Measurements from ENCODE around the gene TLX2. TPM values are rescaled to one million over a fixed set of nuclear protein-coding genes. Genes with fewer than 3 reads are reported as not detected.

TLX2 gene
- total and polyA plus RNA-seq, 4 donors: not detected

DNA sequence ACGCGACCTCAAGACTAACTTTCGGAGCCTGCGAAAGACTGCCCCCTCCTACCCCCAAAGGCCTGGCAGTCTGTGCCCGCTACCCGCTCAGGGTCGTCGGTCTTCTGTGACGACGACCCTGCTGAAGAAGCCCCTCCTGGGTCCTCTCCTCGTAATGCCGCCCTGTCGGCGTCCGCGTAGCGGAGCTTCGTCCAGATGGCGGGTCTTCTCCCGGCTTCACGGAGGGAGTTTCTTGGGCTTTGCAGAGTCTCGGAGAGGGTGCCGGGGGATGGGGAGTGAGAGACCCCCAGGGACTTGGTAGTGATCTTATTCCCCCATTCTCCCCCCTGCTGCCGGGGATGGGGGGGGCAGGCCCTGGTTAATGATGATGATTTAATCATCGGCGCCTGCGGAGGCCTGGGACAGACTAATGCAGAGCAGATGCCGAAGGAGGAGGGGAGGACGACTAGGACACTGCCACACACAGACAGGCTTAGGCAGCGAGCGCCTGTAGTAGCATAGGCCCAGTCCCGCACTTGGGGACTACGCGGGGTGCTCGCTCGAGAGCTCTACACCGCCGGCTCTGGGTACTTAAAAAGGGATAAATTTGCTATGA lies 6.2 kb upstream of the TLX2 start:
- H3K27ac ChIP-seq (ENCODE audit: low read depth in 1 of 2, low read length in 2 of 2): peak overlapping the region in 1 of 2 donors; percentile 23
- no peaks in the 10 kb centered on the region for H3K4me1 ChIP-seq (ENCODE audit: control insufficient read depth in 1 of 2, insufficient read depth in 2 of 2, low read length in 2 of 2)
- intact Hi-C loops (cut with DNase I): loop anchor here in 1 of 2 donors (2.0 kb wide), 1 partner anchor 21 kb away; the partner anchor contains the start of genes AUP1 and HTRA2
- peaks cover 0 to 1% of the 10 kb centered on the region in 2 donors for H3K36me3 ChIP-seq (ENCODE audit: control insufficient read depth in 1 of 2, insufficient read depth in 2 of 2, low read length in 1 of 2)
- WGBS, 2 donors: 17 to 18% methylated on average over 38 of the region's 38 CpGs
- H3K4me3 ChIP-seq (ENCODE audit: low read length in 2 of 2): peak overlapping the region; percentile 15 to 51
- no peaks in the 10 kb centered on the region for H3K27me3 ChIP-seq (ENCODE audit: control insufficient read depth in 1 of 2, insufficient read depth in 2 of 2, low read length in 1 of 2)
- ATAC-seq (ENCODE audit: low FRiP score): no peak
- H3K9me3 ChIP-seq (ENCODE audit: control insufficient read depth, low read length): no peaks in the 10 kb centered on the region
- DNase-seq: no peak

- no peak overlapping the region for H3K27ac ChIP-seq (ENCODE audit: low read depth in 1 of 2, low read length in 2 of 2)
- ATAC-seq (ENCODE audit: low FRiP score) (no peak), DNase-seq (no peak)
- peaks cover 0 to 1% of the 10 kb centered on the region in 2 donors for H3K36me3 ChIP-seq (ENCODE audit: control insufficient read depth in 1 of 2, insufficient read depth in 2 of 2, low read length in 1 of 2)
- WGBS, 2 donors: 74 to 78% methylated on average over 4 of the region's 4 CpGs
- no peaks in the 10 kb centered on the region for H3K4me1 ChIP-seq (ENCODE audit: control insufficient read depth in 1 of 2, insufficient read depth in 2 of 2, low read length in 2 of 2)
- H3K4me3 ChIP-seq (ENCODE audit: low read length in 2 of 2): no peak overlapping the region
- H3K9me3 ChIP-seq (ENCODE audit: control insufficient read depth, low read length): no peaks in the 10 kb centered on the region
- intact Hi-C loops (cut with DNase I): no loop called here
- no peaks in the 10 kb centered on the region for H3K27me3 ChIP-seq (ENCODE audit: control insufficient read depth in 1 of 2, insufficient read depth in 2 of 2, low read length in 1 of 2)
These were observed 4.0 kb upstream of the TLX2 start for GRCh38 chr2:74510272-74510671.

DNA sequence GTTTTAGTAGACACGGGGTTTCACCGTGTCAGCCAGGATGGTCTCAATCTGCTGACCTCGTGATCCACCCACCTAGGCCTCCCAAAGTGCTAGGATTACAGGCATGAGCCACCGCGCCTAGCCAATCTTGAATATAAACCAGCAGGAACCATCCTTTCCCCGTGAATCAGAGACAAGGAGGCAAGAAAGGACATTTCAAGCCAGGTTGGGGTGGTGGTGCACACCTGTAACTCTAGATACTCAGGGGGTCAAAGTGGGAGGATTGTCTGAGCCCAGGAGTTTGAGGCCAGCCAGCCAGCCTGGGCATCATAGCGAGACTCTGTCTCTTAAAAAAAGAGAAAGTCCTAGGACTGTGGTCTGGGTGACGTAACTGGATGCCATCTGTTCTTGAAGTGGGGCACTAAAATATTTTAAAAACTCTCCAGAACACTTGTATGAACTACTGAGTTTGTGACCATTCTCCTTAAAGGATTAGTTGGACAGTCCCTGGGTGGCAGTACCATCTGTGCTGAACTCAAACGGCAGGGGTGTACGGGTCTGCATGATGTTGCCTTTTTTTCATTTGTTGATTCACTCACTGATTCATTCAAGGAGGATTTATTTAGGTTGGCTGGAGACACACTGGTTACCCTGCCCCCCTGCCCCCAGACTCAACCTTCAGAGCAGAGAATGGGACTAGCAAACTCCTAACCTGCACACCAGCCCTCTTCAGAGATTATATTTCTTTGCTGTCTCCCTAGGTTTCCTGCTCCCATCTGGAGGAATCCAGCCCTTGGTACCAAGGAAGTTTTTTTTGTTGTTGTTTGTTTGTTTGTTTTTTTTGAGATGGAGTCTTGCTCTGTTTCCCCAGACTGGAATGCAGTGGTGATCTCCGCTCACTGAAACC lies 2.9 kb upstream of the TLX2 start:
- Histone ChIP-seq H3K4me3 (ENCODE audit: low read length in 2 of 2) (no peak overlapping the region), H3K36me3 (ENCODE audit: control insufficient read depth in 1 of 2, insufficient read depth in 2 of 2, low read length in 1 of 2) (no peaks in the 10 kb centered on the region), H3K4me1 (ENCODE audit: control insufficient read depth in 1 of 2, insufficient read depth in 2 of 2, low read length in 2 of 2) (no peaks in the 10 kb centered on the region), H3K27me3 (ENCODE audit: control insufficient read depth in 1 of 2, insufficient read depth in 2 of 2, low read length in 1 of 2) (no peaks in the 10 kb centered on the region), H3K9me3 (ENCODE audit: control insufficient read depth, low read length) (no peaks in the 10 kb centered on the region), H3K27ac (ENCODE audit: low read depth in 1 of 2, low read length in 2 of 2) (no peak overlapping the region)
- ATAC-seq (ENCODE audit: low FRiP score): no peak
- no peak for DNase-seq
- 28 to 37% methylated on average over 11 of the region's 11 CpGs for WGBS, 2 donors
- intact Hi-C loops (cut with DNase I): no loop called here

GRCh38 chr2:74512744-74513604 lies 1.3 kb upstream of the TLX2 start:
- no peaks in the 10 kb centered on the region for H3K36me3 ChIP-seq (ENCODE audit: control insufficient read depth in 1 of 2, insufficient read depth in 2 of 2, low read length in 1 of 2)
- H3K27me3 ChIP-seq (ENCODE audit: control insufficient read depth in 1 of 2, insufficient read depth in 2 of 2, low read length in 1 of 2): no peaks in the 10 kb centered on the region
- intact Hi-C loops (cut with DNase I): no loop called here
- ATAC-seq (ENCODE audit: low FRiP score): no peak
- no peak for DNase-seq
- H3K9me3 ChIP-seq (ENCODE audit: control insufficient read depth, low read length): no peaks in the 10 kb centered on the region
- 8% methylated on average over 26 to 36 of the region's 36 CpGs for WGBS, 2 donors
- no peaks in the 10 kb centered on the region for H3K4me1 ChIP-seq (ENCODE audit: control insufficient read depth in 1 of 2, insufficient read depth in 2 of 2, low read length in 2 of 2)
- H3K4me3 ChIP-seq (ENCODE audit: low read length in 2 of 2): no peak overlapping the region
- H3K27ac ChIP-seq (ENCODE audit: low read depth in 1 of 2, low read length in 2 of 2): no peak overlapping the region

GRCh38 chr2:74513605-74514367 lies 464 bp upstream of the TLX2 start:
- ATAC-seq (ENCODE audit: low FRiP score): no peak
- Histone ChIP-seq H3K27me3 (ENCODE audit: control insufficient read depth in 1 of 2, insufficient read depth in 2 of 2, low read length in 1 of 2) (no peaks in the 10 kb centered on the region), H3K4me3 (ENCODE audit: low read length in 2 of 2) (no peak overlapping the region), H3K36me3 (ENCODE audit: control insufficient read depth in 1 of 2, insufficient read depth in 2 of 2, low read length in 1 of 2) (no peaks in the 10 kb centered on the region), H3K9me3 (ENCODE audit: control insufficient read depth, low read length) (no peaks in the 10 kb centered on the region), H3K27ac (ENCODE audit: low read depth in 1 of 2, low read length in 2 of 2) (no peak overlapping the region), H3K4me1 (ENCODE audit: control insufficient read depth in 1 of 2, insufficient read depth in 2 of 2, low read length in 2 of 2) (no peaks in the 10 kb centered on the region)
- intact Hi-C loops (cut with DNase I): no loop called here
- DNase-seq: peak in 1 of 2 donors; percentile 72
- WGBS, 2 donors: 6% methylated on average over 49 to 52 of the region's 52 CpGs

GRCh38 chr2:74515271-74515980 lies 1.2 kb downstream of the TLX2 start:
- no peaks in the 10 kb centered on the region for H3K9me3 ChIP-seq (ENCODE audit: control insufficient read depth, low read length)
- H3K4me3 ChIP-seq (ENCODE audit: low read length in 2 of 2): no peak overlapping the region
- 4 to 6% methylated on average over 53 to 60 of the region's 60 CpGs for WGBS, 2 donors
- H3K36me3 ChIP-seq (ENCODE audit: control insufficient read depth in 1 of 2, insufficient read depth in 2 of 2, low read length in 1 of 2): no peaks in the 10 kb centered on the region
- H3K4me1 ChIP-seq (ENCODE audit: control insufficient read depth in 1 of 2, insufficient read depth in 2 of 2, low read length in 2 of 2): no peaks in the 10 kb centered on the region
- H3K27me3 ChIP-seq (ENCODE audit: control insufficient read depth in 1 of 2, insufficient read depth in 2 of 2, low read length in 1 of 2): peaks cover 0 to 3% of the 10 kb centered on the region in 2 donors
- ATAC-seq (ENCODE audit: low FRiP score): no peak
- intact Hi-C loops (cut with DNase I): no loop called here
- DNase-seq: no peak
- no peak overlapping the region for H3K27ac ChIP-seq (ENCODE audit: low read depth in 1 of 2, low read length in 2 of 2)

GRCh38 chr2:74515981-74516633 lies 1.9 kb downstream of the TLX2 start:
- intact Hi-C loops (cut with DNase I): no loop called here
- Histone ChIP-seq H3K36me3 (ENCODE audit: control insufficient read depth in 1 of 2, insufficient read depth in 2 of 2, low read length in 1 of 2) (no peaks in the 10 kb centered on the region), H3K9me3 (ENCODE audit: control insufficient read depth, low read length) (no peaks in the 10 kb centered on the region), H3K4me3 (ENCODE audit: low read length in 2 of 2) (no peak overlapping the region), H3K27me3 (ENCODE audit: control insufficient read depth in 1 of 2, insufficient read depth in 2 of 2, low read length in 1 of 2) (peaks cover 0 to 3% of the 10 kb centered on the region in 2 donors), H3K27ac (ENCODE audit: low read depth in 1 of 2, low read length in 2 of 2) (no peak overlapping the region), H3K4me1 (ENCODE audit: control insufficient read depth in 1 of 2, insufficient read depth in 2 of 2, low read length in 2 of 2) (no peaks in the 10 kb centered on the region)
- WGBS, 2 donors: 2 to 3% methylated on average over 67 to 72 of the region's 72 CpGs
- DNase-seq: peak; percentile 78 to 84
- ATAC-seq (ENCODE audit: low FRiP score): peak; percentile 42
